ENCODE data around the gene CLDN16. TPM values are rescaled to one million over a fixed set of nuclear protein-coding genes. Genes with fewer than 3 reads are reported as not detected.

The CLDN16 gene
- total RNA-seq, 6 donors from 2014 or later, result 0.06 to 1.7 (median 0.32) TPM

DNA sequence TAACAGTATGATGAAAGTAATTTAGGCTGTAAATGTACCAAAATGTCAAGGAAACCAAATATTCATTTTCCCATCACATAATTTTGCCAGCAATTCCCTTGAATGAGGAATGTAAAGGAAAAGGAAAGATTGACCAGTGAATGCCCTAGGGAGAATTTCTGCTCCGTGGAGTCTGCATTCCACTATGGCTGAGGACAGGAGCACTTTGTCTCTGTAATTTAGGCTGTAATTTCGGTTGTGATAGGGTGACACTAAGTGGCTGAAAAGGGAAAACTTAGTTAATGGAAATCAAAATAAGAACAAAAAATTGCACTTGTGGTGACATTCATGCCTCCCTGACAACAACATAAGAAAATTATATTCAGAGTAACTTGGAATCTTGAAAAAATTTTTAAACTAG lies 70.1 kb downstream of the CLDN16 start:
- 27 to 30% methylated on average over 2 of the region's 2 CpGs for WGBS, 2 donors
- Histone ChIP-seq H3K4me3 (no peak overlapping the region), H3K27me3 (no peaks in the 10 kb centered on the region), H3K36me3 (no peaks in the 10 kb centered on the region), H3K27ac (no peak overlapping the region), H3K9me3 (no peaks in the 10 kb centered on the region), H3K4me1 (no peaks in the 10 kb centered on the region)
- ATAC-seq (ENCODE audit: low FRiP score in 2 of 2) (no peak), DNase-seq (no peak)
- no peak for TF ChIP-seq POLR2A (IDR thresholded peaks at IDR 0.05)
- TF ChIP-seq, protein P1, sequence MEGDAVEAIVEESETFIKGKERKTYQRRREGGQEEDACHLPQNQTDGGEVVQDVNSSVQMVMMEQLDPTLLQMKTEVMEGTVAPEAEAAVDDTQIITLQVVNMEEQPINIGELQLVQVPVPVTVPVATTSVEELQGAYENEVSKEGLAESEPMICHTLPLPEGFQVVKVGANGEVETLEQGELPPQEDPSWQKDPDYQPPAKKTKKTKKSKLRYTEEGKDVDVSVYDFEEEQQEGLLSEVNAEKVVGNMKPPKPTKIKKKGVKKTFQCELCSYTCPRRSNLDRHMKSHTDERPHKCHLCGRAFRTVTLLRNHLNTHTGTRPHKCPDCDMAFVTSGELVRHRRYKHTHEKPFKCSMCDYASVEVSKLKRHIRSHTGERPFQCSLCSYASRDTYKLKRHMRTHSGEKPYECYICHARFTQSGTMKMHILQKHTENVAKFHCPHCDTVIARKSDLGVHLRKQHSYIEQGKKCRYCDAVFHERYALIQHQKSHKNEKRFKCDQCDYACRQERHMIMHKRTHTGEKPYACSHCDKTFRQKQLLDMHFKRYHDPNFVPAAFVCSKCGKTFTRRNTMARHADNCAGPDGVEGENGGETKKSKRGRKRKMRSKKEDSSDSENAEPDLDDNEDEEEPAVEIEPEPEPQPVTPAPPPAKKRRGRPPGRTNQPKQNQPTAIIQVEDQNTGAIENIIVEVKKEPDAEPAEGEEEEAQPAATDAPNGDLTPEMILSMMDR (IDR thresholded peaks at IDR 0.05), result no peak
- no peak for TF ChIP-seq POLR2AphosphoS5 (IDR thresholded peaks at IDR 0.05)
- no peak for TF ChIP-seq EP300 (IDR thresholded peaks at IDR 0.05)

Other genes with a start within 250 kb of the CLDN16 start
- 10 to 100 TPM in 3 of 6 donors, 1 to 10 TPM in 3; 2.7 to 26.8 (median 11.2) TPM for gene CLDN1, start 65.7 kb upstream of the CLDN16 start, total RNA-seq
- not detected for gene TMEM207, start 61.7 kb downstream of the CLDN16 start, total RNA-seq
- gene IL1RAP, start 125.9 kb downstream of the CLDN16 start, total RNA-seq, result 10 to 100 TPM in 5 of 6 donors, 1 to 10 TPM in 1; 6.3 to 29.8 (median 22.7) TPM

Data from upper lobe of left lung (tissue), 6 donors.